Ectodermal cell (in vitro differentiated cells): ENCODE results near the gene MAML3.

Experiments used
- H3K27ac ChIP-seq: 2 replicates; pipeline ENCODE4 v1.7.0; 2013; ENCODE audit warnings: mild to moderate bottlenecking, low read depth, low read length; ENCODE audit not compliant: insufficient read depth, poor library complexity, severe bottlenecking
- H3K27me3 ChIP-seq: 2 replicates; pipeline ENCODE4 v1.7.0; 2013; ENCODE audit warnings: mild to moderate bottlenecking, low read length; ENCODE audit not compliant: insufficient read depth, control insufficient read depth, poor library complexity, severe bottlenecking
- H3K36me3 ChIP-seq: one replicate; pipeline ENCODE4 v1.7.0; 2013; ENCODE audit warnings: low read length; ENCODE audit not compliant: control insufficient read depth, insufficient read depth
- H3K4me1 ChIP-seq: one replicate; pipeline ENCODE4 v1.7.0; 2013; ENCODE audit warnings: low read length; ENCODE audit not compliant: control insufficient read depth, insufficient read depth
- H3K4me3 ChIP-seq: 2 replicates; pipeline ENCODE4 v1.7.0; 2013; ENCODE audit warnings: low read depth, low read length, control low read depth; ENCODE audit not compliant: insufficient read depth
- H3K9me3 ChIP-seq: 2 replicates; pipeline ENCODE4 v1.7.0; 2013; ENCODE audit warnings: mild to moderate bottlenecking, low read length, moderate library complexity; ENCODE audit not compliant: control insufficient read depth
- WGBS, 2 experiments: methylation state at CpG; one replicate each; pipeline ENCODE4 v1.1.7; 2013; ENCODE audit warnings: missing lambda C conversion rate in 2 of 2; 5-methylcytosine and 5-hydroxymethylcytosine counted together

The MAML3 gene

DNA sequence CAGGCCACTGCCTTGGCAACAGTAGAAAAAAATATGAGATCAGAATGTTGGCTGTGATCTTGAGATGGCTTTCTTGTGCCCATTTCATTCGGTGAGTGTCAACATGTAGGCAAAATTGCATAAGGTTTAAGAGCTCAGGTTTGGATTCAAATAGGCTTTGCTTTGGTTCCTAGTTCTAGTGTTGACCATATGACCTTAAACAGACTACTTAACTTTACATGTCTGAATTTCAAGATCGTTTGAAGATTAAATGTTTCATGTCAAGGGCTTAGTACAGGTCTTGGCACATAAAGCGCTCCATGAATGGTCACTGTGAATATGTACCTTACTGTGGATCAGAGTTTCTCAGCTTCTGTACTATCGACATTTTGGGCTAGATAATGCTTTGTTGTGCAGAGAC lies 284.2 kb downstream of the MAML3 start:
- 94 to 97% methylated on average over 4 of the region's 4 CpGs for WGBS, 2 experiments
- Histone ChIP-seq H3K36me3 (peaks cover 3% of the 10 kb centered on the region), H3K4me1 (peaks cover 3% of the 10 kb centered on the region), H3K9me3 (no peaks in the 10 kb centered on the region), H3K4me3 (no peak overlapping the region), H3K27ac (no peak overlapping the region), H3K27me3 (no peaks in the 10 kb centered on the region)

GRCh38 chr4:139866276-139866962 lies 287.6 kb downstream of the MAML3 start:
- H3K27ac ChIP-seq = no peak overlapping the region
- H3K9me3 ChIP-seq = no peaks in the 10 kb centered on the region
- WGBS, 2 experiments = 86 to 87% methylated on average over 13 of the region's 13 CpGs
- H3K27me3 ChIP-seq = no peaks in the 10 kb centered on the region
- H3K4me1 ChIP-seq = peaks cover 3% of the 10 kb centered on the region
- H3K4me3 ChIP-seq = no peak overlapping the region
- H3K36me3 ChIP-seq = no peaks in the 10 kb centered on the region

DNA sequence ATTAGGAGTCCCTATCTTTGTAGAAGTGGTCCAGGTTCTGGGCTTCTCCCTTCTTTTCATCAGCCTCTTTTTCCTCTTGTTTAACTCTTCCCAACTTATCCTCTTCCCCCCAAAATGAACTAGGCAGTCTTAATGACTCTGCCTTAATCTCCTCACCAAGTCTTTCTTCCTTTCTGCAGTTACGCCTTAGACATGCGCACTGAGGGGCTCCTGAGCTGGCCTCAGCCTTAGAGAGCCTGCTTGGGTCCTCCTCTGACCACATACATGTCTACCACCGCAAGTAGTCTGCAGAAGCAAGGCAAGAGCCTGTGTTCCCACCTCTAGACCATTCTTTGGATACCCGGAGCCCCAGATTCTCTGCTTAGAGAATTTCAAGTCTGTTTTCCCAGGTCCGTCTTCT lies 288.4 kb downstream of the MAML3 start:
- 93 to 95% methylated on average over 5 of the region's 5 CpGs for WGBS, 2 experiments
- Histone ChIP-seq H3K4me3 (no peak overlapping the region), H3K27me3 (no peaks in the 10 kb centered on the region), H3K27ac (no peak overlapping the region), H3K4me1 (peaks cover 3% of the 10 kb centered on the region), H3K36me3 (no peaks in the 10 kb centered on the region), H3K9me3 (no peaks in the 10 kb centered on the region)

DNA sequence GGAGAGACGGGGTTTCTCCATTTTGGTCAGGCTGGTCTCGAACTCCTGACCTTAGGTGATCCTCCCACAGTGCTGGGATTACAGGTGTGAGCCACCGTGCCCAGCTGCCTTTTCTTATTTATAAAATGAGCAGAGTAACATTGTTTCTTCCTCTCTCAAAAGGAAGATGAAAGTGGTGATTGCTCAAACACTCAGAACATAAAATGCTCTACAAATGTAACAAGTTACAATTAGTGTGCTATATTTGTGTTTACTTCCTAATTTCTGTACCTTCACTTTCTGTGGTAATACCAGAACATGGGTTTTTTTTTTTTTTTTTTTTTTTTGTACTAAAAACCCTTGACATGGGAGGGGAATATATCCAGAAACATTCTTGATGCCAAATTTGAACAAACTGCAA lies 290.5 kb downstream of the MAML3 start:
- Histone ChIP-seq H3K27me3 (no peaks in the 10 kb centered on the region), H3K4me1 (peaks cover 3% of the 10 kb centered on the region), H3K36me3 (no peaks in the 10 kb centered on the region), H3K27ac (no peak overlapping the region), H3K9me3 (no peaks in the 10 kb centered on the region), H3K4me3 (no peak overlapping the region)
- WGBS, 2 experiments = 89 to 97% methylated on average over 2 to 3 of the region's 3 CpGs

GRCh38 chr4:139861471-139861870 lies 292.5 kb downstream of the MAML3 start:
- 84 to 88% methylated on average over 3 of the region's 4 CpGs for WGBS, 2 experiments
- H3K36me3 ChIP-seq = no peaks in the 10 kb centered on the region
- no peak overlapping the region for H3K27ac ChIP-seq
- no peaks in the 10 kb centered on the region for H3K27me3 ChIP-seq
- H3K4me1 ChIP-seq = peaks cover 15% of the 10 kb centered on the region
- no peaks in the 10 kb centered on the region for H3K9me3 ChIP-seq
- no peak overlapping the region for H3K4me3 ChIP-seq

- Histone ChIP-seq H3K4me3 (no peak overlapping the region), H3K4me1 (peaks cover 16% of the 10 kb centered on the region), H3K27me3 (no peaks in the 10 kb centered on the region), H3K36me3 (no peaks in the 10 kb centered on the region), H3K27ac (no peak overlapping the region), H3K9me3 (no peaks in the 10 kb centered on the region)
- 93 to 98% methylated on average over 9 of the region's 9 CpGs for WGBS, 2 experiments
Observed at GRCh38 chr4:139860435-139861024, 293.5 kb downstream of the MAML3 start.

- Histone ChIP-seq H3K4me3 (no peak overlapping the region), H3K27ac (no peak overlapping the region), H3K9me3 (no peaks in the 10 kb centered on the region), H3K27me3 (no peaks in the 10 kb centered on the region), H3K36me3 (no peaks in the 10 kb centered on the region), H3K4me1 (peaks cover 16% of the 10 kb centered on the region)
- 94% methylated on average over 31 of the region's 31 CpGs for WGBS, 2 experiments
Observed at GRCh38 chr4:139859876-139860275, 294.1 kb downstream of the MAML3 start.

DNA sequence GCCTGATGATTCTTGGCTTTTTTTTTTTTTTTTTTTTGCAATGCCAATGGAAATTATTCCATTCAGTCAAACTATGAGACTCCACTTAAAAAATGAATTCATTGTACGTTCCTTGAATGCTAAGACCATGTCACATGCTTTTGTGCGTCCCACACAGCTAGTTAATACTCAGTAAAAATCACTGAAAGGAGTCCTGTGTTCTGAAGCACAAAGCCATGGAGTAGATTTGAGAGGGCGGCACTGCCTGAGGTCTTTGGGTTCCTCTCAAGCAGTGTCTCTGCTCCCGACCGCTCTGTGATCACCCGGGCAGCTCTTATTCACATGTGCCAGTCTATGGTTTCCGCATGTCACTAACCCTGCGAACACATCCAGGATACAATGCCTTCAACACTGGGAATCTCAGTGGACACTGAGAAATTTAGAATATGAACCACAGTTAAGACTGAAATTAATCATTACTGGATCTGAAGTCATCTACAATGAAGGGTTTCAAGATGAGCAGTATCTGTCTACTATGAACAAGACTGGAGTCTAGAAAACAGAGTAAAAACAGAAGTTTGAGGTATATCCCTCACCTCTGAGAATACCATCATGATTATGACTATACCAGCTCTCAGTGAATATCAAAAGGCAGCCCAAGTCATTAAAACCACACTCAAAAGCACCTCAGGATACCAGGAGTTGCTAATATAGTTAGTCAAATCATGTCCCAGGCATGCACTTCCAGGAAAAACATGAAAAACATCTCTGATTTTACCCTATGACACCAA lies 295.4 kb downstream of the MAML3 start:
- 93 to 96% methylated on average over 8 of the region's 8 CpGs for WGBS, 2 experiments
- peaks cover 26% of the 10 kb centered on the region for H3K4me1 ChIP-seq
- no peaks in the 10 kb centered on the region for H3K36me3 ChIP-seq
- no peak overlapping the region for H3K4me3 ChIP-seq
- H3K27me3 ChIP-seq = no peaks in the 10 kb centered on the region
- H3K27ac ChIP-seq = no peak overlapping the region
- no peaks in the 10 kb centered on the region for H3K9me3 ChIP-seq

GRCh38 chr4:139857977-139858376 lies 296.0 kb downstream of the MAML3 start:
- H3K9me3 ChIP-seq = no peaks in the 10 kb centered on the region
- H3K27me3 ChIP-seq = no peaks in the 10 kb centered on the region
- no peak overlapping the region for H3K4me3 ChIP-seq
- no peaks in the 10 kb centered on the region for H3K36me3 ChIP-seq
- 44 to 48% methylated on average over 2 of the region's 2 CpGs for WGBS, 2 experiments
- H3K4me1 ChIP-seq = peaks cover 30% of the 10 kb centered on the region
- H3K27ac ChIP-seq = no peak overlapping the region

DNA sequence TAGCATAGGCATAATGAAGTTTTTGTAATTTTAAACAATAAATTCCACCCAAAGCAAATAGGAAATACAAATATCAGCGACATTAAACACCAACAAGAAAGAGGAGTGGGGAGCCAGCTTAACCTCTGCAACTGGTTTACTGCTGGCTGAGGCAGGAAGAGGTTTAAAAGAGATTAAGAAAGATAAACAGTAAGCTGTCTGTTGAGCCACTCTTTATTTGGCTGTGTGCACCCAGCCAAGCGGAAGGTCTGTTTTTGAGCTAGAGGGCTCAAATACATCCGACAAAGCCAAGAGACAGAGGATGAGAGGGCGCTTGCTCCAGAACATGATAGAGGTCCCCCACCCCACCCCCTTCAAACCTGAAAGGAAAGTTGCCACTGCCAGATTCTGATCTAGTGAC lies 297.0 kb downstream of the MAML3 start:
- WGBS, 2 experiments = 54 to 68% methylated on average over 4 of the region's 4 CpGs
- Histone ChIP-seq H3K9me3 (no peaks in the 10 kb centered on the region), H3K27ac (no peak overlapping the region), H3K27me3 (no peaks in the 10 kb centered on the region), H3K36me3 (no peaks in the 10 kb centered on the region), H3K4me1 (peaks cover 30% of the 10 kb centered on the region), H3K4me3 (no peak overlapping the region)
